ENCODE data around the gene CCN2.

DNA sequence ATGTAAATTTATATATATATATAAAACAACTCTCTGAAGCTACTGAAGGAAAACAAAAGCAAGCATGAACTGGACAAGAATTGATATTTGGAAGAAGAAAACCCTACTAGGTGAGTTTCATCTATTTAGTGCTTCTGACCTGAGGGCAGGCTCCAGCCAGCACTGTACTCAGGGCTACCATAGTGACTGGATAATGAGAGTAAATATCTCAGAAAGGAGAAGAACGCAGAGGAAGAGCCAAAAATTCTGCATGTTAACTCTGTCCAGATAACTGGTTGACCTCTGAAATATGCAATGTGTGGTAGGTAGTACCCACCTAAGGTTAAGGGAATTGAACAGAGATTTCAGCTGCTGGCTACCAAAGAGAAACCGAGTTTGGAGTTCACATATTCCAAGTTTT, 41.4 kb upstream of the CCN2 start:
- TF ChIP-seq, protein P1, sequence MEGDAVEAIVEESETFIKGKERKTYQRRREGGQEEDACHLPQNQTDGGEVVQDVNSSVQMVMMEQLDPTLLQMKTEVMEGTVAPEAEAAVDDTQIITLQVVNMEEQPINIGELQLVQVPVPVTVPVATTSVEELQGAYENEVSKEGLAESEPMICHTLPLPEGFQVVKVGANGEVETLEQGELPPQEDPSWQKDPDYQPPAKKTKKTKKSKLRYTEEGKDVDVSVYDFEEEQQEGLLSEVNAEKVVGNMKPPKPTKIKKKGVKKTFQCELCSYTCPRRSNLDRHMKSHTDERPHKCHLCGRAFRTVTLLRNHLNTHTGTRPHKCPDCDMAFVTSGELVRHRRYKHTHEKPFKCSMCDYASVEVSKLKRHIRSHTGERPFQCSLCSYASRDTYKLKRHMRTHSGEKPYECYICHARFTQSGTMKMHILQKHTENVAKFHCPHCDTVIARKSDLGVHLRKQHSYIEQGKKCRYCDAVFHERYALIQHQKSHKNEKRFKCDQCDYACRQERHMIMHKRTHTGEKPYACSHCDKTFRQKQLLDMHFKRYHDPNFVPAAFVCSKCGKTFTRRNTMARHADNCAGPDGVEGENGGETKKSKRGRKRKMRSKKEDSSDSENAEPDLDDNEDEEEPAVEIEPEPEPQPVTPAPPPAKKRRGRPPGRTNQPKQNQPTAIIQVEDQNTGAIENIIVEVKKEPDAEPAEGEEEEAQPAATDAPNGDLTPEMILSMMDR (IDR thresholded peaks at IDR 0.05): no peak
- TF ChIP-seq POLR2A (IDR thresholded peaks at IDR 0.05): no peak
